Loucy (cell line): ENCODE results near the gene LPP.
"Not testable (repeated sequence)": the region's sequence is repeated elsewhere in the genome, so short reads cannot be mapped to it uniquely, and the experiment has no call there.

ENCODE experiments used
- H2AFZ ChIP-seq: fragments of 200-600 bp; sonication (generic); 2 replicates; pipeline ENCODE4 v1.6.0; 2016; ENCODE audit warnings: antibody characterized with exemption, mild to moderate bottlenecking, low read length, moderate library complexity
- H3F3A ChIP-seq: fragments of 200-600 bp; 2 replicates; pipeline ENCODE4 v1.6.0; 2016; ENCODE audit warnings: antibody characterized with exemption, low read depth, mild to moderate bottlenecking
- H3K27me3 ChIP-seq: fragments of 200-600 bp; sonication (generic); 2 replicates; pipeline ENCODE4 v1.6.1; 2014; ENCODE audit warnings: low read length, mild to moderate bottlenecking; ENCODE audit not compliant: insufficient read depth, poor library complexity, severe bottlenecking
- H3K36me3 ChIP-seq: fragments of 200-600 bp; sonication (generic); 2 replicates; pipeline ENCODE4 v1.6.1; 2016; ENCODE audit warnings: low read length; ENCODE audit not compliant: insufficient read depth
- H3K4me1 ChIP-seq: fragments of 200-600 bp; sonication (generic); 2 replicates; pipeline ENCODE4 v1.5.1; 2014; ENCODE audit warnings: low read length, mild to moderate bottlenecking; ENCODE audit not compliant: insufficient read depth, poor library complexity, severe bottlenecking
- H3K4me2 ChIP-seq: fragments of 200-600 bp; sonication (generic); 2 replicates; pipeline ENCODE4 v1.6.0; 2014; ENCODE audit warnings: antibody characterized with exemption, low read length, low read depth, mild to moderate bottlenecking; ENCODE audit not compliant: poor library complexity, severe bottlenecking
- H3K4me3 ChIP-seq: fragments of 200-600 bp; sonication (generic); 2 replicates; pipeline ENCODE4 v1.5.1; 2014; ENCODE audit warnings: low read length, mild to moderate bottlenecking, mixed read lengths; ENCODE audit not compliant: poor library complexity, severe bottlenecking
- H3K79me2 ChIP-seq: fragments of 200-600 bp; sonication (generic); 2 replicates; pipeline ENCODE4 v1.6.1; 2014; ENCODE audit warnings: low read length; ENCODE audit not compliant: insufficient read depth
- H3K9ac ChIP-seq: fragments of 200-600 bp; sonication (generic); 2 replicates; pipeline ENCODE4 v1.6.0; 2014; ENCODE audit warnings: mild to moderate bottlenecking, low read depth, low read length, moderate library complexity; ENCODE audit not compliant: poor library complexity, severe bottlenecking
- H3K9me2 ChIP-seq: fragments of 200-600 bp; sonication (generic); replicated peaks from 2 replicates; pipeline ENCODE4 v1.6.1; 2016; ENCODE audit warnings: low read depth, low read length, mixed read lengths
- H3K9me3 ChIP-seq: fragments of 200-600 bp; sonication (generic); 2 replicates; pipeline ENCODE4 v1.6.1; 2014; ENCODE audit warnings: mild to moderate bottlenecking, antibody characterized with exemption, low read length, low read depth; ENCODE audit not compliant: insufficient read depth
- H4K20me1 ChIP-seq: fragments of 200-600 bp; sonication (generic); 2 replicates; pipeline ENCODE4 v1.6.0; 2014; ENCODE audit warnings: antibody characterized with exemption, low read length, mild to moderate bottlenecking; ENCODE audit not compliant: insufficient read depth, poor library complexity, severe bottlenecking
- CTCF ChIP-seq: fragments of 200-600 bp; sonication (generic); conservative IDR thresholded peaks from 2 replicates; pipeline ENCODE4 v1.5.1; 2014; ENCODE audit warnings: mild to moderate bottlenecking, antibody characterized with exemption, low read length
- EZH2phosphoT487 ChIP-seq: fragments of 200-600 bp; IDR thresholded peaks from 2 replicates; pipeline ENCODE4 v1.6.1; 2018; ENCODE audit warnings: antibody characterized with exemption, mild to moderate bottlenecking, moderate library complexity, borderline replicate concordance

LPP gene

GRCh38 chr3:188635258-188636042 is 481.5 kb downstream of the LPP start:
- Histone ChIP-seq H3K9me2 (no peaks in the 10 kb centered on the region), H4K20me1 (no peaks in the 10 kb centered on the region), H3K27me3 (no peaks in the 10 kb centered on the region), H3K9me3 (no peaks in the 10 kb centered on the region), H3K4me2 (no peak overlapping the region), H2AFZ (no peak overlapping the region), H3K79me2 (no peaks in the 10 kb centered on the region), H3K4me3 (no peak overlapping the region), H3K36me3 (no peaks in the 10 kb centered on the region), H3K4me1 (no peaks in the 10 kb centered on the region), H3F3A (no peaks in the 10 kb centered on the region), H3K9ac (no peak overlapping the region)
- no peak for TF ChIP-seq EZH2phosphoT487
- TF ChIP-seq CTCF, result no peak

DNA sequence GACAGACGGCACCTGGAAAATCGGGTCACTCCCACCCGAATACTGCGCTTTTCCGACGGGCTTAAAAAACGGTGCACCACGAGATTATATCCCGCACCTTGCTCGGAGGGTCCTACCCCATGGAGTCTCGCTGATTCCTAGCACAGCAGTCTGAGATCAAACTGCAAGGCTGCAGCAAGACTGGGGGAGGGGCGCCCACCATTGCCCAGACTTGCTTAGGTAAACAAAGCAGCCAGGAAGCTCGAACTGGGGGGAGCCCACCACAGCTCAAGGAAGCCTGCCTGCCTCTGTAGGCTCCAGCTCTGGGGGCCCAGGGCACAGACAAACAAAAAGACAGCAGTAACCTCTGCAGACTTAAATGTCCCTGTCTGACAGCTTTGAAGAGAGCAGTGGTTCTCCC is 482.3 kb downstream of the LPP start:
- not testable (repeated sequence) for H3K4me2 ChIP-seq, H3F3A ChIP-seq, H3K9ac ChIP-seq, H3K4me1 ChIP-seq, H2AFZ ChIP-seq, H3K9me3 ChIP-seq, H3K9me2 ChIP-seq, H3K27me3 ChIP-seq, H3K79me2 ChIP-seq, H3K4me3 ChIP-seq, H4K20me1 ChIP-seq, H3K36me3 ChIP-seq

GRCh38 chr3:188641076-188641475 is 487.1 kb downstream of the LPP start:
- Histone ChIP-seq H3K4me1 (peaks cover 14% of the 10 kb centered on the region), H4K20me1 (no peaks in the 10 kb centered on the region), H3K36me3 (no peaks in the 10 kb centered on the region), H3K4me3 (no peak overlapping the region), H3K9me2 (no peaks in the 10 kb centered on the region), H3K4me2 (no peak overlapping the region), H3F3A (no peaks in the 10 kb centered on the region), H3K9ac (no peak overlapping the region), H3K27me3 (no peaks in the 10 kb centered on the region), H2AFZ (no peak overlapping the region), H3K9me3 (no peaks in the 10 kb centered on the region), H3K79me2 (no peaks in the 10 kb centered on the region)
- TF ChIP-seq CTCF, result no peak
- no peak for TF ChIP-seq EZH2phosphoT487

GRCh38 chr3:188643736-188644135 is 489.8 kb downstream of the LPP start:
- Histone ChIP-seq H3K27me3 (no peaks in the 10 kb centered on the region), H3K9ac (no peak overlapping the region), H3K4me1 (peaks cover 27% of the 10 kb centered on the region), H3K4me2 (no peak overlapping the region), H3K9me2 (no peaks in the 10 kb centered on the region), H2AFZ (no peak overlapping the region), H3K9me3 (no peaks in the 10 kb centered on the region), H3F3A (0 out of 2 replicates have a peak, but pooled peaks cover 2% of the 10 kb centered on the region), H3K36me3 (no peaks in the 10 kb centered on the region), H4K20me1 (no peaks in the 10 kb centered on the region), H3K4me3 (no peak overlapping the region), H3K79me2 (no peaks in the 10 kb centered on the region)
- TF ChIP-seq CTCF, result no peak
- TF ChIP-seq EZH2phosphoT487, result no peak
